Medulla oblongata (tissue), 1 donor: ENCODE measurements around the gene DNM2.
"Not testable (repeated sequence)": the region's sequence is repeated elsewhere in the genome, so short reads cannot be mapped to it uniquely, and the experiment has no call there.

Experiments used
- DNase-seq: peaks from one replicate; pipeline ENCODE4 v3.0.0-alpha.2; 2015; ENCODE audit errors: extremely low spot score

DNM2 gene

GRCh38 chr19:10866495-10866894 lies 148.6 kb downstream of the DNM2 start:
- no peak for DNase-seq

- no peak for DNase-seq
These were observed 151.1 kb downstream of the DNM2 start for GRCh38 chr19:10868872-10869547.

- not testable (repeated sequence) for DNase-seq
These were observed 152.0 kb downstream of the DNM2 start for GRCh38 chr19:10869872-10870311.

GRCh38 chr19:10870501-10870954 lies 152.6 kb downstream of the DNM2 start:
- DNase-seq: no peak

GRCh38 chr19:10870955-10871603 lies 153.2 kb downstream of the DNM2 start, which contains the start of gene CARM1:
Gene CARM1, plus strand, starts transcription at chr19:10871553. Its CDS starts 150 bp downstream, at chr19:10871703.
- peak; percentile 98 for DNase-seq

- DNase-seq: peak; percentile 30
These were observed 154.0 kb downstream of the DNM2 start for GRCh38 chr19:10871711-10872545.

- no peak for DNase-seq
These were observed 154.7 kb downstream of the DNM2 start for GRCh38 chr19:10872546-10873107.

GRCh38 chr19:10874024-10874423 lies 156.1 kb downstream of the DNM2 start:
- DNase-seq: no peak

- peak; percentile 85 for DNase-seq
These were observed 158.8 kb downstream of the DNM2 start for GRCh38 chr19:10876459-10877240.

GRCh38 chr19:10877608-10878007 lies 159.7 kb downstream of the DNM2 start:
- DNase-seq: not testable (repeated sequence)

- DNase-seq: no peak
These were observed 160.4 kb downstream of the DNM2 start for GRCh38 chr19:10878253-10878652.
